Fibroblast of lung (primary cell): ENCODE measurements around the gene HERC3.

Experiments used
- CTCF ChIP-seq, 2 donors: IDR thresholded peaks in 1 of 2; conservative IDR thresholded peaks in 1 of 2; 1 replicate in 1 of 2; 2 replicates in 1 of 2; pipeline ENCODE4 v1.5.1; 2011 to 2012; ENCODE audit warnings: low read length in 2 of 2, control low read depth in 1 of 2, inconsistent platforms in 1 of 2, low read depth in 1 of 2, mild to moderate bottlenecking in 1 of 2
- EZH2 ChIP-seq: IDR thresholded peaks from 2 replicates; pipeline ENCODE4 v1.5.1; 2012; ENCODE audit warnings: low read length, control low read depth, mild to moderate bottlenecking; ENCODE audit errors: missing control alignments

DNA sequence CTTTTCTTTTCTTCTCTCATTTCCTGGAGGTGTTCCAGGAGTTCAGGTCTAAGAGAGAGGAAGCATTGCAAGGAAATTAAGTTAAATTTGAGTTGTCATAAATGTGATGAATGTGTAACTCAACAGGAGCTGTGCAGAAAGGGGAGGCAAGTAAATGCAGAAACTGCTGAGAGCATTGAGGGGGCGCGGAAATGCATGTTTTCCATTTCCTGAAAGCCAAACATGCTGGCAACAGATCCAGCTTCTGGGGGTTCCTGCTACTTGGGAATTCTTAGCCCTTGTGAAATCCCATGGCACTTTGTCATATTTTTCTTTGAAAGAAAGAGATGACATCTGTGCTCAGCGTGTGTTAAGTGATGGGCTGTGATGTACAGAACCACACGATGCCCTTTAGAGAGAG is 139.1 kb downstream of the HERC3 start:
- no peak for TF ChIP-seq EZH2
- no peak for TF ChIP-seq CTCF (conservative IDR thresholded peaks at IDR 0.05 in 1 of 2, IDR thresholded peaks at IDR 0.05 in 1 of 2; ENCODE audit: low read depth in 1 of 2, low read length in 2 of 2)
